ENCODE data around the gene CHN2. TPM values are rescaled to one million over a fixed set of nuclear protein-coding genes. Genes with fewer than 3 reads are reported as not detected.

Gene CHN2
- total RNA-seq, 1 experiment from 2014 or later = 7.7 TPM

DNA sequence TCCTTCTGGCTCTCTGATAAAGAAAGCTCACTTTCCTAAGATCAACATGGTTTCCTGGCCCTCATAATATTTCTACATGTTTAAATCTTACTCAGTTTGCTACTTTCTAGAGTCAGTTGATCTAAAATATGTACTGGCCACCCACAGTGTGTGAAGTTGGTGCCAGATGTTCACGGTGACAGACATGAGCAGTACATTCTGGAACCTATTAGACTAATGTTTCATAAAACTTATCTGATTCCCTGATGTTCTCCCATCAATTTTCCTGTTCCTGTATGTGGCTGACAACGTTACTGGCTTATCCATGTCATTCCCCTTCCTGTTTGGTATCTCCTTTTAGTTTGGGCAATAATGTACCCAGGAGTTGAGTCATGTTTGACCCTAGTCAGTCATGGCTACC is 34.5 kb upstream of the CHN2 start:
- Histone ChIP-seq H2AFZ (ENCODE audit: low read length) (no peak overlapping the region), H3F3A (ENCODE audit: low read length, unreplicated experiment) (no peaks in the 10 kb centered on the region), H3K9me2 (replicated peaks; ENCODE audit: low read length) (no peaks in the 10 kb centered on the region), H3K9ac (ENCODE audit: low read length) (no peak overlapping the region), H3K4me1 (ENCODE audit: insufficient read depth, low read length) (no peaks in the 10 kb centered on the region), H3K36me3 (ENCODE audit: low read depth, low read length) (no peaks in the 10 kb centered on the region), H3K79me2 (ENCODE audit: low read length) (no peaks in the 10 kb centered on the region), H3K4me3 (ENCODE audit: low read length) (no peak overlapping the region), H4K20me1 (ENCODE audit: low read length) (no peaks in the 10 kb centered on the region), H3K9me3 (ENCODE audit: low read length) (no peaks in the 10 kb centered on the region), H3K4me2 (ENCODE audit: low read length) (no peak overlapping the region), H3K27ac (ENCODE audit: low read length) (no peak overlapping the region), H3K27me3 (ENCODE audit: low read length) (no peaks in the 10 kb centered on the region)
- DNase-seq (no peak), ATAC-seq (no peak)
- TF ChIP-seq, protein P1, sequence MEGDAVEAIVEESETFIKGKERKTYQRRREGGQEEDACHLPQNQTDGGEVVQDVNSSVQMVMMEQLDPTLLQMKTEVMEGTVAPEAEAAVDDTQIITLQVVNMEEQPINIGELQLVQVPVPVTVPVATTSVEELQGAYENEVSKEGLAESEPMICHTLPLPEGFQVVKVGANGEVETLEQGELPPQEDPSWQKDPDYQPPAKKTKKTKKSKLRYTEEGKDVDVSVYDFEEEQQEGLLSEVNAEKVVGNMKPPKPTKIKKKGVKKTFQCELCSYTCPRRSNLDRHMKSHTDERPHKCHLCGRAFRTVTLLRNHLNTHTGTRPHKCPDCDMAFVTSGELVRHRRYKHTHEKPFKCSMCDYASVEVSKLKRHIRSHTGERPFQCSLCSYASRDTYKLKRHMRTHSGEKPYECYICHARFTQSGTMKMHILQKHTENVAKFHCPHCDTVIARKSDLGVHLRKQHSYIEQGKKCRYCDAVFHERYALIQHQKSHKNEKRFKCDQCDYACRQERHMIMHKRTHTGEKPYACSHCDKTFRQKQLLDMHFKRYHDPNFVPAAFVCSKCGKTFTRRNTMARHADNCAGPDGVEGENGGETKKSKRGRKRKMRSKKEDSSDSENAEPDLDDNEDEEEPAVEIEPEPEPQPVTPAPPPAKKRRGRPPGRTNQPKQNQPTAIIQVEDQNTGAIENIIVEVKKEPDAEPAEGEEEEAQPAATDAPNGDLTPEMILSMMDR (conservative IDR thresholded peaks at IDR 0.05; ENCODE audit: low read depth, low read length) = no peak
- no peak for TF ChIP-seq EZH2phosphoT487 (IDR thresholded peaks at IDR 0.05; ENCODE audit: borderline replicate concordance, low read length)
- no peak for TF ChIP-seq EZH2 (IDR thresholded peaks at IDR 0.05; ENCODE audit: low read length, unreplicated experiment)
- ChIA-PET CTCF (no interaction called here), POLR2A (ENCODE audit: unreplicated experiment) (no interaction called here)
- no TSS peak for BruUV-seq (replicated peaks)
- intact Hi-C loops (cut with micrococcal nuclease) = no loop called here

DNA sequence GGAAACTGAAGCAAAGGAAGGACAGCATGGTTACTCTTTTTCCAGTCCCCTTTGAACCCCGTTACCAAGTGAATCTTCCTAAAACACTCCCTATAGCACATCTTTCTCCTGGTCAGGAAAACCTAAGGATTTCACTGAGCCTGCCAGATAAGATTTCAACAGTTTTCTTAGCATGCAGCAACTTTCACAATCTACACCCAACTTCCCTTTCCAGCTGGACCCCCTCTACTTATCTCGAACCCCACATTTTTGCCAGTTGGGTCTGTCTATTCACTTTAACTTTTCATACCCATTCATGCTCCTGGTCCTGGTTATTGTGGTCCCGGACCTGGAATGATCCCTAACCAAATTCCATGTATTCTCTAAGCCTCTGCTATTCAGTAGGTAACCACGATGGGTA is 33.3 kb upstream of the CHN2 start:
- Histone ChIP-seq H3K9ac (ENCODE audit: low read length) (no peak overlapping the region), H2AFZ (ENCODE audit: low read length) (no peak overlapping the region), H3K4me3 (ENCODE audit: low read length) (no peak overlapping the region), H3K27me3 (ENCODE audit: low read length) (no peaks in the 10 kb centered on the region), H3K27ac (ENCODE audit: low read length) (no peak overlapping the region), H3K36me3 (ENCODE audit: low read depth, low read length) (no peaks in the 10 kb centered on the region), H3K9me2 (replicated peaks; ENCODE audit: low read length) (no peaks in the 10 kb centered on the region), H3F3A (ENCODE audit: low read length, unreplicated experiment) (no peaks in the 10 kb centered on the region), H3K79me2 (ENCODE audit: low read length) (no peaks in the 10 kb centered on the region), H3K9me3 (ENCODE audit: low read length) (0 out of 2 replicates have a peak, but pooled peaks cover 4% of the 10 kb centered on the region), H3K4me2 (ENCODE audit: low read length) (no peak overlapping the region), H4K20me1 (ENCODE audit: low read length) (no peaks in the 10 kb centered on the region), H3K4me1 (ENCODE audit: insufficient read depth, low read length) (no peaks in the 10 kb centered on the region)
- ChIA-PET CTCF (no interaction called here), POLR2A (ENCODE audit: unreplicated experiment) (no interaction called here)
- BruUV-seq (replicated peaks) = no TSS peak
- no peak for DNase-seq
- intact Hi-C loops (cut with micrococcal nuclease) = no loop called here
- TF ChIP-seq, protein P1 (conservative IDR thresholded peaks at IDR 0.05; ENCODE audit: low read depth, low read length) = no peak
- TF ChIP-seq EZH2 (IDR thresholded peaks at IDR 0.05; ENCODE audit: low read length, unreplicated experiment) = no peak
- TF ChIP-seq EZH2phosphoT487 (IDR thresholded peaks at IDR 0.05; ENCODE audit: borderline replicate concordance, low read length) = no peak
- no peak for ATAC-seq

DNA sequence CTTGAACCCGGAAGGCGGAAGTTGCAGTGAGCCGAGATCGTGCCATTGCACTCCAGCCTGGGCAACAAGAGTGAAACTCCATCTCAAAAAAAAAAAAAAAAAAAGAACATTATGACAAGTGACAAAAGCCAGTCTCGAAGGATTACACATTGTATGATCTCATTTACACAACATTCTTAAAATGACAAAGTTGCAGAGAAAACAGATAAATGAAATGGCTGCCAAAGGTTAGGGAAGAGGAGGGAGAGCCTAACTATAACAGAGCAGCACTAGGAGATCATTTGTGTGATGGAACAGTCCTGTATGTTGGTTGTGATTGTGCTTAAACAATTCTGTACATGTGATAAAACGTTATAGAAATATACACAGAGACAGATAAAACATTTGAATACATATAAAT is 32.0 kb upstream of the CHN2 start:
- Histone ChIP-seq H3K36me3 (ENCODE audit: low read depth, low read length) (no peaks in the 10 kb centered on the region), H3K9me3 (ENCODE audit: low read length) (0 out of 2 replicates have a peak, but pooled peaks cover 4% of the 10 kb centered on the region), H3F3A (ENCODE audit: low read length, unreplicated experiment) (no peaks in the 10 kb centered on the region), H4K20me1 (ENCODE audit: low read length) (no peaks in the 10 kb centered on the region), H3K4me3 (ENCODE audit: low read length) (no peak overlapping the region), H3K27me3 (ENCODE audit: low read length) (no peaks in the 10 kb centered on the region), H3K9me2 (replicated peaks; ENCODE audit: low read length) (no peaks in the 10 kb centered on the region), H3K27ac (ENCODE audit: low read length) (no peak overlapping the region), H2AFZ (ENCODE audit: low read length) (no peak overlapping the region), H3K79me2 (ENCODE audit: low read length) (no peaks in the 10 kb centered on the region), H3K4me2 (ENCODE audit: low read length) (no peak overlapping the region), H3K9ac (ENCODE audit: low read length) (no peak overlapping the region), H3K4me1 (ENCODE audit: insufficient read depth, low read length) (no peaks in the 10 kb centered on the region)
- POLR2A ChIA-PET (ENCODE audit: unreplicated experiment) = no interaction called here
- no peak for DNase-seq
- ATAC-seq = no peak
- intact Hi-C loops (cut with micrococcal nuclease) = no loop called here
- TF ChIP-seq EZH2 (IDR thresholded peaks at IDR 0.05; ENCODE audit: low read length, unreplicated experiment) = no peak
- no peak for TF ChIP-seq EZH2phosphoT487 (IDR thresholded peaks at IDR 0.05; ENCODE audit: borderline replicate concordance, low read length)
- no TSS peak for BruUV-seq (replicated peaks)
- CTCF ChIA-PET = no interaction called here
